Activated gamma-delta T cell (primary cell): Measurements from ENCODE around the gene SRSF8.
"Not testable (repeated sequence)": the region's sequence is repeated elsewhere in the genome, so short reads cannot be mapped to it uniquely, and the experiment has no call there.

ENCODE experiments used
- DNase-seq: peaks from one replicate; lab custom pipeline; 2025; lab: John Stamatoyannopoulos, UW

The SRSF8 gene

GRCh38 chr11:95095858-95096587 lies 29.3 kb downstream of the SRSF8 start:
- no peak for DNase-seq

GRCh38 chr11:95097209-95097608 lies 30.5 kb downstream of the SRSF8 start:
- no peak for DNase-seq

- no peak for DNase-seq
Measured at GRCh38 chr11:95098826-95099225, 32.1 kb downstream of the SRSF8 start.

- no peak for DNase-seq
Measured at GRCh38 chr11:95100191-95100648, 33.5 kb downstream of the SRSF8 start.

GRCh38 chr11:95100856-95101507 lies 34.3 kb downstream of the SRSF8 start:
- no peak for DNase-seq

GRCh38 chr11:95101935-95102334 lies 35.2 kb downstream of the SRSF8 start:
- DNase-seq: no peak

GRCh38 chr11:95102733-95103132 lies 36.0 kb downstream of the SRSF8 start:
- DNase-seq: no peak

GRCh38 chr11:95103701-95104100 lies 37.0 kb downstream of the SRSF8 start:
- no peak for DNase-seq

- no peak for DNase-seq
Measured at GRCh38 chr11:95104121-95104830, 37.6 kb downstream of the SRSF8 start.

- no peak for DNase-seq
Measured at GRCh38 chr11:95104856-95105255, 38.1 kb downstream of the SRSF8 start.

GRCh38 chr11:95108159-95108611 lies 41.5 kb downstream of the SRSF8 start:
- no peak for DNase-seq

GRCh38 chr11:95108671-95109551 lies 42.2 kb downstream of the SRSF8 start:
- no peak for DNase-seq

- DNase-seq: not testable (repeated sequence)
Measured at GRCh38 chr11:95111471-95111870, 44.8 kb downstream of the SRSF8 start.

GRCh38 chr11:95111923-95112540 lies 45.3 kb downstream of the SRSF8 start:
- DNase-seq: no peak

GRCh38 chr11:95115597-95115996 lies 48.9 kb downstream of the SRSF8 start:
- DNase-seq: no peak

GRCh38 chr11:95119361-95120060 lies 52.8 kb downstream of the SRSF8 start:
- no peak for DNase-seq
